HCT116 (cell line): Measurements from ENCODE around the gene EP400.

ENCODE experiments used
- EZH2 ChIP-seq: fragments of 200-600 bp; sonication (generic); IDR thresholded peaks from 2 replicates; pipeline ENCODE4 v1.6.1; 2017; ENCODE audit warnings: antibody characterized with exemption, mixed run types
- EZH2phosphoT487 ChIP-seq: fragments of 200-600 bp; IDR thresholded peaks from 2 replicates; pipeline ENCODE4 v1.6.1; 2018; ENCODE audit warnings: antibody characterized with exemption, borderline replicate concordance
- JUND ChIP-seq: IDR thresholded peaks from 2 replicates; pipeline ENCODE4 v1.6.1; 2012
- POLR2AphosphoS5 ChIP-seq: IDR thresholded peaks from 2 replicates; pipeline ENCODE4 v1.6.1; 2011; ENCODE audit warnings: mild to moderate bottlenecking, low read depth, low read length, moderate library complexity
- RAD21 ChIP-seq: IDR thresholded peaks from 2 replicates; pipeline ENCODE4 v1.6.1; 2012; ENCODE audit warnings: low read depth, mild to moderate bottlenecking
- SRF ChIP-seq: IDR thresholded peaks from 2 replicates; pipeline ENCODE4 v1.6.1; 2012; ENCODE audit warnings: low read depth
- TCF7L2 ChIP-seq: IDR thresholded peaks from 2 replicates; pipeline ENCODE4 v1.7.0; 2011; ENCODE audit warnings: borderline replicate concordance, inconsistent platforms; ENCODE audit not compliant: insufficient read depth, insufficient read length; ENCODE audit errors: extremely low read depth
- TF ChIP-seq, protein P1 (sequence below), 3 experiments: fragments of 200-600 bp in 1 of 3; sonication (generic) in 1 of 3; IDR thresholded peaks in 2 of 3; conservative IDR thresholded peaks in 1 of 3; 2 replicates each; pipeline ENCODE4 v1.5.1; 2012 to 2017; ENCODE audit warnings: low read depth in 2 of 3, low read length in 2 of 3, antibody characterized with exemption in 1 of 3, borderline replicate concordance in 1 of 3, control low read depth in 1 of 3, mild to moderate bottlenecking in 1 of 3, mixed read lengths in 1 of 3, mixed run types in 1 of 3, moderate library complexity in 1 of 3; ENCODE audit not compliant: insufficient read depth in 1 of 3
- TF ChIP-seq, protein P2 (sequence below): IDR thresholded peaks from 2 replicates; pipeline ENCODE4 v1.6.1; 2012
- TF ChIP-seq, protein P3 (sequence below): IDR thresholded peaks from 2 replicates; pipeline ENCODE4 v1.6.1; 2012; ENCODE audit warnings: low read depth

DNA sequence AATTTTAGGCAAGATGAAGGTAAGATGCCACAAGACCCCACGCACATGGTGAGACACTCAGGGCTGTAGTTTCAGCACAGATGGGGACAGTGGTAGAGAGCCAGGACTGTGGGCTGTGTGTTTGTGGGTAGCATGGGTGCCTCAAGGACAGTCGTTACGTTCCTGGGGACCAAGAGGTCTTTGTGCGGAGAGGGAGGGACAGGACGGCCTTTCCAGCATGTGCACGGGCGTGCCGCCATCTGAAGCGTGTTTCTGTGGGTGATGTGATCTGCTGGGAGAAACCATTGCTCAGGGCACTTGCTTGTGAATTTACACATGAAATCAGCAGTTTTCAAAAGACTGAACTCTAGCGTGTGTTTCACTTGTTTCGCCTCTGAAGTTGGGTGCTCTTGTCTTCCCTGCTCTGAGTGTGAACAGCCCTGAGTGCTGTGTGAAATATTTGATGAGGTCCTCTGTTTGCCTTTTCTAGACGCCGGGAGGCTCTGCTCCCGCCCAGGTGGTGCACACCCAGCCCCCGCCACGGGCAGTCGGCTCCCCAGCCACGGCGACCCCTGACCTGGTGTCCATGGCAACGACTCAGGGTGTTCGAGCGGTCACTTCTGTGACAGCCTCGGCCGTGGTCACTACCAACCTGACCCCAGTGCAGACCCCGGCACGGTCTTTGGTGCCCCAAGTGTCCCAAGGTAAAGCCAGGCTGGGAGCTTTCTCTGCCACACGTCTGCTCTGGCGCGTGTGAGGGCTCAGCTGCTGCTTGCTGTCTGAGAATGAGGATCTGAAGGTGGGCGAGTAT is 112.1 kb downstream of the EP400 start:
- TF ChIP-seq, protein P1, sequence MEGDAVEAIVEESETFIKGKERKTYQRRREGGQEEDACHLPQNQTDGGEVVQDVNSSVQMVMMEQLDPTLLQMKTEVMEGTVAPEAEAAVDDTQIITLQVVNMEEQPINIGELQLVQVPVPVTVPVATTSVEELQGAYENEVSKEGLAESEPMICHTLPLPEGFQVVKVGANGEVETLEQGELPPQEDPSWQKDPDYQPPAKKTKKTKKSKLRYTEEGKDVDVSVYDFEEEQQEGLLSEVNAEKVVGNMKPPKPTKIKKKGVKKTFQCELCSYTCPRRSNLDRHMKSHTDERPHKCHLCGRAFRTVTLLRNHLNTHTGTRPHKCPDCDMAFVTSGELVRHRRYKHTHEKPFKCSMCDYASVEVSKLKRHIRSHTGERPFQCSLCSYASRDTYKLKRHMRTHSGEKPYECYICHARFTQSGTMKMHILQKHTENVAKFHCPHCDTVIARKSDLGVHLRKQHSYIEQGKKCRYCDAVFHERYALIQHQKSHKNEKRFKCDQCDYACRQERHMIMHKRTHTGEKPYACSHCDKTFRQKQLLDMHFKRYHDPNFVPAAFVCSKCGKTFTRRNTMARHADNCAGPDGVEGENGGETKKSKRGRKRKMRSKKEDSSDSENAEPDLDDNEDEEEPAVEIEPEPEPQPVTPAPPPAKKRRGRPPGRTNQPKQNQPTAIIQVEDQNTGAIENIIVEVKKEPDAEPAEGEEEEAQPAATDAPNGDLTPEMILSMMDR (IDR thresholded peaks at IDR 0.05 in 2 of 3, conservative IDR thresholded peaks at IDR 0.05 in 1 of 3; ENCODE audit: borderline replicate concordance in 1 of 3, insufficient read depth in 1 of 3, low read depth in 2 of 3, low read length in 2 of 3), result no peak
- TF ChIP-seq RAD21 (no peak), SRF (no peak), TCF7L2 (no peak), JUND (no peak), EZH2phosphoT487 (no peak), POLR2AphosphoS5 (no peak), EZH2 (no peak)
- TF ChIP-seq, protein P2, sequence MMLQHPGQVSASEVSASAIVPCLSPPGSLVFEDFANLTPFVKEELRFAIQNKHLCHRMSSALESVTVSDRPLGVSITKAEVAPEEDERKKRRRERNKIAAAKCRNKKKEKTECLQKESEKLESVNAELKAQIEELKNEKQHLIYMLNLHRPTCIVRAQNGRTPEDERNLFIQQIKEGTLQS, result no peak
- TF ChIP-seq, protein P3, sequence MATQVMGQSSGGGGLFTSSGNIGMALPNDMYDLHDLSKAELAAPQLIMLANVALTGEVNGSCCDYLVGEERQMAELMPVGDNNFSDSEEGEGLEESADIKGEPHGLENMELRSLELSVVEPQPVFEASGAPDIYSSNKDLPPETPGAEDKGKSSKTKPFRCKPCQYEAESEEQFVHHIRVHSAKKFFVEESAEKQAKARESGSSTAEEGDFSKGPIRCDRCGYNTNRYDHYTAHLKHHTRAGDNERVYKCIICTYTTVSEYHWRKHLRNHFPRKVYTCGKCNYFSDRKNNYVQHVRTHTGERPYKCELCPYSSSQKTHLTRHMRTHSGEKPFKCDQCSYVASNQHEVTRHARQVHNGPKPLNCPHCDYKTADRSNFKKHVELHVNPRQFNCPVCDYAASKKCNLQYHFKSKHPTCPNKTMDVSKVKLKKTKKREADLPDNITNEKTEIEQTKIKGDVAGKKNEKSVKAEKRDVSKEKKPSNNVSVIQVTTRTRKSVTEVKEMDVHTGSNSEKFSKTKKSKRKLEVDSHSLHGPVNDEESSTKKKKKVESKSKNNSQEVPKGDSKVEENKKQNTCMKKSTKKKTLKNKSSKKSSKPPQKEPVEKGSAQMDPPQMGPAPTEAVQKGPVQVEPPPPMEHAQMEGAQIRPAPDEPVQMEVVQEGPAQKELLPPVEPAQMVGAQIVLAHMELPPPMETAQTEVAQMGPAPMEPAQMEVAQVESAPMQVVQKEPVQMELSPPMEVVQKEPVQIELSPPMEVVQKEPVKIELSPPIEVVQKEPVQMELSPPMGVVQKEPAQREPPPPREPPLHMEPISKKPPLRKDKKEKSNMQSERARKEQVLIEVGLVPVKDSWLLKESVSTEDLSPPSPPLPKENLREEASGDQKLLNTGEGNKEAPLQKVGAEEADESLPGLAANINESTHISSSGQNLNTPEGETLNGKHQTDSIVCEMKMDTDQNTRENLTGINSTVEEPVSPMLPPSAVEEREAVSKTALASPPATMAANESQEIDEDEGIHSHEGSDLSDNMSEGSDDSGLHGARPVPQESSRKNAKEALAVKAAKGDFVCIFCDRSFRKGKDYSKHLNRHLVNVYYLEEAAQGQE, result no peak
